GM23338 (cell line): Measurements from ENCODE around the gene PIK3C2G.

ENCODE experiments used
- CTCF ChIP-seq, 2 experiments: fragments of 200-600 bp in 1 of 2; sonication (generic) in 1 of 2; conservative IDR thresholded peaks; 2 replicates each; pipeline versions ENCODE4 v1.5.1 to v1.6.1; 2016 to 2017; ENCODE audit warnings: antibody characterized with exemption in 2 of 2, low read depth in 2 of 2, mild to moderate bottlenecking in 2 of 2, moderate library complexity in 1 of 2
- POLR2AphosphoS5 ChIP-seq: IDR thresholded peaks from 2 replicates; pipeline ENCODE4 v1.6.1; 2016; ENCODE audit warnings: antibody characterized with exemption, low read depth

GRCh38 chr12:18432206-18432605 lies 170.9 kb downstream of the PIK3C2G start:
- TF ChIP-seq CTCF (conservative IDR thresholded peaks at IDR 0.05; ENCODE audit: low read depth in 2 of 2): no peak
- no peak for TF ChIP-seq POLR2AphosphoS5
